GM19468 (cell line): Measurements from ENCODE around the gene SLAMF9.

ENCODE experiments used
- ATAC-seq: cut with Tn5 transposase; IDR thresholded peaks from one replicate; pipeline ENCODE4 v1.9.1; 2021; ENCODE audit warnings: mild to moderate bottlenecking, moderate library complexity, moderate number of reproducible peaks; ENCODE audit not compliant: unreplicated experiment; ENCODE audit errors: extremely low read depth

SLAMF9 gene

GRCh38 chr1:159953536-159954515 lies at the start of gene SLAMF9:
Gene SLAMF9 (minus strand): TSS chr1:159954237. CDS start chr1:159954137, 100 bp downstream.
- ATAC-seq: no peak

- ATAC-seq: no peak
Measured at GRCh38 chr1:160001440-160001839, 47.4 kb upstream of the SLAMF9 start.

- no peak for ATAC-seq
Measured at GRCh38 chr1:159999204-159999603, 45.2 kb upstream of the SLAMF9 start.

- ATAC-seq: no peak
Measured at GRCh38 chr1:159996653-159997052, 42.6 kb upstream of the SLAMF9 start.

- no peak for ATAC-seq
Measured at GRCh38 chr1:159994896-159995295, 40.9 kb upstream of the SLAMF9 start.

GRCh38 chr1:159993911-159994310 lies 39.9 kb upstream of the SLAMF9 start:
- ATAC-seq: no peak

GRCh38 chr1:159992161-159992560 lies 38.1 kb upstream of the SLAMF9 start:
- ATAC-seq: no peak

- no peak for ATAC-seq
Measured at GRCh38 chr1:159991513-159991912, 37.5 kb upstream of the SLAMF9 start.

GRCh38 chr1:159990005-159990404 lies 36.0 kb upstream of the SLAMF9 start:
- no peak for ATAC-seq

- ATAC-seq: no peak
Measured at GRCh38 chr1:159989581-159989980, 35.5 kb upstream of the SLAMF9 start.

GRCh38 chr1:159988006-159988405 lies 34.0 kb upstream of the SLAMF9 start:
- ATAC-seq: no peak

GRCh38 chr1:159987186-159987585 lies 33.1 kb upstream of the SLAMF9 start:
- ATAC-seq: no peak

GRCh38 chr1:159986531-159986930 lies 32.5 kb upstream of the SLAMF9 start:
- ATAC-seq: no peak

GRCh38 chr1:159986093-159986492 lies 32.1 kb upstream of the SLAMF9 start:
- no peak for ATAC-seq

- no peak for ATAC-seq
Measured at GRCh38 chr1:159985473-159985872, 31.4 kb upstream of the SLAMF9 start.

- ATAC-seq: no peak
Measured at GRCh38 chr1:159983681-159984080, 29.6 kb upstream of the SLAMF9 start.

- ATAC-seq: no peak
Measured at GRCh38 chr1:159982280-159982679, 28.2 kb upstream of the SLAMF9 start.

- no peak for ATAC-seq
Measured at GRCh38 chr1:159981351-159982055, 27.5 kb upstream of the SLAMF9 start.

- ATAC-seq: no peak
Measured at GRCh38 chr1:159980786-159981185, 26.7 kb upstream of the SLAMF9 start.

GRCh38 chr1:159980076-159980475 lies 26.0 kb upstream of the SLAMF9 start:
- no peak for ATAC-seq

GRCh38 chr1:159979257-159979656 lies 25.2 kb upstream of the SLAMF9 start:
- no peak for ATAC-seq
